Sigmoid colon (tissue), 4 donors: ENCODE data around the gene POLE.

Experiments
- EP300 ChIP-seq, 4 donors: sonication (generic); formaldehyde crosslinking; IDR thresholded peaks; one replicate each; pipeline ENCODE4 v1.6.1; 2017; ENCODE audit warnings: antibody characterized with exemption in 4 of 4
- POLR2A ChIP-seq, 2 donors: fragments of 450-650 bp; IDR thresholded peaks; one replicate each; pipeline ENCODE4 v1.6.1; 2016; ENCODE audit warnings: antibody characterized with exemption in 2 of 2, mild to moderate bottlenecking in 2 of 2, moderate library complexity in 2 of 2
- POLR2AphosphoS5 ChIP-seq, 4 donors: sonication (generic); formaldehyde crosslinking; IDR thresholded peaks; one replicate each; pipeline ENCODE4 v1.6.1; 2017; ENCODE audit warnings: antibody characterized with exemption in 4 of 4
- TF ChIP-seq, protein P1 (sequence below), 4 experiments: fragments of 450-650 bp in 3 of 4; fragments of 200-600 bp in 1 of 4; IDR thresholded peaks; one replicate each; pipeline ENCODE4 v1.5.1; 2016 to 2019; ENCODE audit warnings: antibody characterized with exemption in 4 of 4, mild to moderate bottlenecking in 3 of 4, moderate library complexity in 2 of 4

DNA sequence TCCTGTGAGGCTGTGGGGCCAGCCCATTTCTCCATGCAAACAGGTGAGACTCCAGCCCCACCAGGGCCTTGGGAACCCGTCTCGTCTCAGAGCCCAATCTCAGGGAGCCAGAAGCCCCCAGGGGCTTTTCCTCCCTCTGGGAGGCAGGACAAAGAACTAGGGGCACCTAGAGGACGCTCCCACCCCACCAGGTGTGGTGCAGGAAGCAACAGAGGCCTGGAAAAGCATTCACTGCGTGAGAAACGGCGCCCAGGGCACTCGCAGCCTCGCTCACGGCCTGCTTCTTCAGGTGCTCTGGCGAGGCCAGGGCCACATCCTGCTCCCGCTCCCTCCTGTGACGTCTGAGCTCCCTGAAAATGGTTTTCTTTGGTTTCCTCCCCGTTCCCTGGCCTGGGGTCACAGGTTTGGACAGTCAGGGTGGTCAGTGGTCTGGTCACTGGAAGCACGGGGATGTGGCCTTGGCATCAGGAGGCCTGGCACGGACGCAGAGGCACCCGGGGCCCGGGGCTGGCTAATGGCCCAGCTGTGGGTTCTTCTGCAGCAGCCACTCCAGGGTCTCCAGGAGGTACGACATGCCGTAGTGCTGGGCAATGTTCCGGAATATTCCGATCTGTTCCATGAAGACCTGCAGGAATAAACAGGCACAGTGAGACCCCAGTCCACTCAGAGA lies 62.8 kb downstream of the POLE start:
- no peak for TF ChIP-seq POLR2A (IDR thresholded peaks at IDR 0.05)
- TF ChIP-seq, protein P1, sequence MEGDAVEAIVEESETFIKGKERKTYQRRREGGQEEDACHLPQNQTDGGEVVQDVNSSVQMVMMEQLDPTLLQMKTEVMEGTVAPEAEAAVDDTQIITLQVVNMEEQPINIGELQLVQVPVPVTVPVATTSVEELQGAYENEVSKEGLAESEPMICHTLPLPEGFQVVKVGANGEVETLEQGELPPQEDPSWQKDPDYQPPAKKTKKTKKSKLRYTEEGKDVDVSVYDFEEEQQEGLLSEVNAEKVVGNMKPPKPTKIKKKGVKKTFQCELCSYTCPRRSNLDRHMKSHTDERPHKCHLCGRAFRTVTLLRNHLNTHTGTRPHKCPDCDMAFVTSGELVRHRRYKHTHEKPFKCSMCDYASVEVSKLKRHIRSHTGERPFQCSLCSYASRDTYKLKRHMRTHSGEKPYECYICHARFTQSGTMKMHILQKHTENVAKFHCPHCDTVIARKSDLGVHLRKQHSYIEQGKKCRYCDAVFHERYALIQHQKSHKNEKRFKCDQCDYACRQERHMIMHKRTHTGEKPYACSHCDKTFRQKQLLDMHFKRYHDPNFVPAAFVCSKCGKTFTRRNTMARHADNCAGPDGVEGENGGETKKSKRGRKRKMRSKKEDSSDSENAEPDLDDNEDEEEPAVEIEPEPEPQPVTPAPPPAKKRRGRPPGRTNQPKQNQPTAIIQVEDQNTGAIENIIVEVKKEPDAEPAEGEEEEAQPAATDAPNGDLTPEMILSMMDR (IDR thresholded peaks at IDR 0.05) = no peak
- TF ChIP-seq POLR2AphosphoS5 (IDR thresholded peaks at IDR 0.05) = no peak
- no peak for TF ChIP-seq EP300 (IDR thresholded peaks at IDR 0.05)
